Liver (tissue), 9 donors: ENCODE data around the gene P2RY14. TPM values are rescaled to one million over a fixed set of nuclear protein-coding genes. Genes with fewer than 3 reads are reported as not detected.
A peak's percentile ranks its signal among the peaks of the same experiment; 100 is the strongest.

Experiments used
- DNase-seq: peaks from one replicate; pipeline ENCODE4 v3.0.0-alpha.2; 2017; ENCODE audit warnings: low spot score
- H3K27ac ChIP-seq, 2 donors: one replicate each; pipeline ENCODE4 v1.7.0; 2013; ENCODE audit warnings: inconsistent platforms in 2 of 2, low read length in 2 of 2, control low read depth in 1 of 2, low read depth in 1 of 2, mild to moderate bottlenecking in 1 of 2
- H3K27me3 ChIP-seq, 4 donors: one replicate each; pipeline versions ENCODE4 v1.6.1 to v1.7.0; 2013; ENCODE audit warnings: low read length in 3 of 4, inconsistent platforms in 1 of 4, mild to moderate bottlenecking in 1 of 4, moderate library complexity in 1 of 4; ENCODE audit not compliant: control insufficient read depth in 4 of 4, insufficient read depth in 4 of 4
- H3K36me3 ChIP-seq, 4 donors: one replicate each; pipeline versions ENCODE4 v1.6.1 to v1.7.0; 2013; ENCODE audit warnings: low read length in 3 of 4, mild to moderate bottlenecking in 3 of 4, low read depth in 1 of 4, moderate library complexity in 1 of 4; ENCODE audit not compliant: control insufficient read depth in 4 of 4, insufficient read depth in 3 of 4
- H3K4me1 ChIP-seq, 4 donors: one replicate each; pipeline versions ENCODE4 v1.6.1 to v1.7.0; 2013; ENCODE audit warnings: low read length in 3 of 4, mild to moderate bottlenecking in 3 of 4, moderate library complexity in 1 of 4; ENCODE audit not compliant: control insufficient read depth in 4 of 4, insufficient read depth in 4 of 4
- H3K4me3 ChIP-seq, 3 donors: one replicate each; pipeline versions ENCODE4 v1.6.1 to v1.7.0; 2013; ENCODE audit warnings: low read length in 3 of 3, control low read depth in 1 of 3, low read depth in 1 of 3, mild to moderate bottlenecking in 1 of 3
- H3K9ac ChIP-seq, 2 donors: one replicate each; pipeline ENCODE4 v1.7.0; 2013; ENCODE audit warnings: low read length in 2 of 2, mild to moderate bottlenecking in 2 of 2, moderate library complexity in 2 of 2, control low read depth in 1 of 2, low read depth in 1 of 2
- H3K9me3 ChIP-seq, 4 donors: one replicate each; pipeline versions ENCODE4 v1.6.1 to v1.7.0; 2013; ENCODE audit warnings: low read length in 3 of 4; ENCODE audit not compliant: control insufficient read depth in 4 of 4
- FOXA1 ChIP-seq: IDR thresholded peaks from 2 replicates; pipeline ENCODE4 v1.6.1; 2016; ENCODE audit warnings: antibody characterized with exemption
- FOXA2 ChIP-seq: IDR thresholded peaks from 2 replicates; pipeline ENCODE4 v1.6.1; 2016; ENCODE audit warnings: antibody characterized with exemption
- GABPA ChIP-seq, 2 donors: IDR thresholded peaks in 1 of 2; conservative IDR thresholded peaks in 1 of 2; 2 replicates each; pipeline ENCODE4 v1.6.1; 2016; ENCODE audit warnings: antibody characterized with exemption in 2 of 2, mild to moderate bottlenecking in 1 of 2, moderate library complexity in 1 of 2
- HNF4A ChIP-seq, 2 donors: conservative IDR thresholded peaks; 2 replicates each; pipeline ENCODE4 v1.6.1; 2016; ENCODE audit warnings: antibody characterized with exemption in 2 of 2, mild to moderate bottlenecking in 2 of 2
- JUND ChIP-seq, 2 donors: IDR thresholded peaks; 2 replicates each; pipeline ENCODE4 v1.6.1; 2016; ENCODE audit warnings: antibody characterized with exemption in 2 of 2
- RXRA ChIP-seq, 2 donors: IDR thresholded peaks; 2 replicates each; pipeline ENCODE4 v1.6.1; 2017 to 2018; ENCODE audit warnings: antibody characterized with exemption in 2 of 2, mild to moderate bottlenecking in 1 of 2
- TAF1 ChIP-seq: conservative IDR thresholded peaks from 2 replicates; pipeline ENCODE4 v1.6.1; 2016; ENCODE audit warnings: antibody characterized with exemption, mild to moderate bottlenecking
- WGBS: extraction: QIAGEN DNeasy Blood & Tissue Kit; methylation state at CpG from one replicate; pipeline ENCODE4 v1.1.7; 2013; 5-methylcytosine and 5-hydroxymethylcytosine counted together
- polyA plus RNA-seq, 2 donors: library from polyadenylated mRNA; stranded (reverse) in 1 of 2; unstranded in 1 of 2; fragments of 200-250 nt in 1 of 2; fragments of >200 nt in 1 of 2; fragmentation: Nextera tagmentation in 1 of 2; extraction: Ambion mirVana in 1 of 2; gene quantifications; one replicate each; pipeline versions ENCODE4 v1.2.1 to v1.2.3, GENCODE V29; 2013 to 2015
- total RNA-seq, 2 donors: library from RNA; depleted of rRNA; stranded (reverse); fragments of >200 nt; gene quantifications; one replicate each; pipeline ENCODE4 v1.2.3, GENCODE V29; 2014
- TF ChIP-seq, protein P1 (sequence below): IDR thresholded peaks from 2 replicates; pipeline ENCODE4 v1.6.1; 2016; ENCODE audit warnings: antibody characterized with exemption, mild to moderate bottlenecking
- TF ChIP-seq, protein P2 (sequence below): IDR thresholded peaks from 2 replicates; pipeline ENCODE4 v1.6.1; 2016; ENCODE audit warnings: antibody characterized with exemption
- TF ChIP-seq, protein P3 (sequence below): fragments of 150-350 bp; IDR thresholded peaks from 2 replicates; pipeline ENCODE4 v1.5.1; 2017; ENCODE audit warnings: improper control_type of control experiment, low read depth, low read length; ENCODE audit not compliant: missing input control
- donor health status: healthy.
- donor health status: healthy.
- donor health status: healthy.
- donor health status: healthy.
- donor health status: healthy.

P2RY14 gene
- total and polyA plus RNA-seq, 4 donors, result 0.10 to 0.37 (median 0.22) TPM

DNA sequence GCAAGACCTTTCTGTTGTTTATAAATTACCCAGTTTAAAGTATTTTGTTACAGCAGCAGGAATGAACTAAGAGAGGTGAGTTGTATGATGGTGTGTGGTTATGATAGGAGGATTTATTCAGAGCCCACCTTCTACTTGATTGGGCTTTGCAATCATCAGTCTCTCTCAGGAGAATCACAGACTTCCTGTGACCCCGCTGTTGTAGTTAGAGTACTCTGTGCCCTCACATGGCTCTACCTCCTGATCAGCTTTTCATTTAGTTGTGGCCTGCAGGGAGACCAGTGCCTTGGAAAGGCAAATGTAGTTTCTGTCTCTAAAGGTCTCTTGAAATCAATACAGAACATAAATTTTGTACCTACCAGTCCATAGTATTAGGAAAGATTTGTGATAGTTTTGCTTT lies 7.6 kb upstream of the P2RY14 start (continued):
- TF ChIP-seq TAF1, result no peak
- TF ChIP-seq FOXA1, result no peak
- TF ChIP-seq GABPA (IDR thresholded peaks at IDR 0.05 in 1 of 2, conservative IDR thresholded peaks at IDR 0.05 in 1 of 2), result no peak

DNA sequence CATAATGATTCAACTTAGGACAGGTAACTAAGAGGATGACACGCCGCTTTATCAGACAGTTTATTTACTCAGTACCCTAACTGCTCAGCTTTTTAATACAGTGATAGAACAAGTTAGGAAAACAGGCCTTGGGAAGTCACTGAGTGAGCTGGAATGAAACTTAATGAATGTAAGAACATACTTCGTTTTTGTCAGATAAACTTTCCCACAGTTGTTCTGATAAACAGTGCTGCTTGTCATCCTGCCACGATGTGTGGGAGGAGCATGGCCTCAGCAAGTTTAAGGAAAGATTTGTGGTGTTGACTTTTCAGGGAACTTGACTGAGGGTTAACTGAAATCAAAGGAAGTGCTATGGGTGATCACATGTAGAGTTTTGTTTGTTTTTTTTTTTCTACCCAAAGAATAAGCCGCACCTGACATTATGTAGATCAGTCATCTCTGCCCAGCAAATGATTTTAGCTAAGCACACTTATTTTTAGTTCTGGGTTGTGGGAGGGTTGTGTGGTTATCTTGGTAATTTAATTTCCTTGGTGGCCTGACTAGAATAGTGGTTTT lies 5.6 kb upstream of the P2RY14 start:
- H3K9ac ChIP-seq, result no peak overlapping the region
- no peaks in the 10 kb centered on the region for H3K36me3 ChIP-seq
- TF ChIP-seq, protein P1, sequence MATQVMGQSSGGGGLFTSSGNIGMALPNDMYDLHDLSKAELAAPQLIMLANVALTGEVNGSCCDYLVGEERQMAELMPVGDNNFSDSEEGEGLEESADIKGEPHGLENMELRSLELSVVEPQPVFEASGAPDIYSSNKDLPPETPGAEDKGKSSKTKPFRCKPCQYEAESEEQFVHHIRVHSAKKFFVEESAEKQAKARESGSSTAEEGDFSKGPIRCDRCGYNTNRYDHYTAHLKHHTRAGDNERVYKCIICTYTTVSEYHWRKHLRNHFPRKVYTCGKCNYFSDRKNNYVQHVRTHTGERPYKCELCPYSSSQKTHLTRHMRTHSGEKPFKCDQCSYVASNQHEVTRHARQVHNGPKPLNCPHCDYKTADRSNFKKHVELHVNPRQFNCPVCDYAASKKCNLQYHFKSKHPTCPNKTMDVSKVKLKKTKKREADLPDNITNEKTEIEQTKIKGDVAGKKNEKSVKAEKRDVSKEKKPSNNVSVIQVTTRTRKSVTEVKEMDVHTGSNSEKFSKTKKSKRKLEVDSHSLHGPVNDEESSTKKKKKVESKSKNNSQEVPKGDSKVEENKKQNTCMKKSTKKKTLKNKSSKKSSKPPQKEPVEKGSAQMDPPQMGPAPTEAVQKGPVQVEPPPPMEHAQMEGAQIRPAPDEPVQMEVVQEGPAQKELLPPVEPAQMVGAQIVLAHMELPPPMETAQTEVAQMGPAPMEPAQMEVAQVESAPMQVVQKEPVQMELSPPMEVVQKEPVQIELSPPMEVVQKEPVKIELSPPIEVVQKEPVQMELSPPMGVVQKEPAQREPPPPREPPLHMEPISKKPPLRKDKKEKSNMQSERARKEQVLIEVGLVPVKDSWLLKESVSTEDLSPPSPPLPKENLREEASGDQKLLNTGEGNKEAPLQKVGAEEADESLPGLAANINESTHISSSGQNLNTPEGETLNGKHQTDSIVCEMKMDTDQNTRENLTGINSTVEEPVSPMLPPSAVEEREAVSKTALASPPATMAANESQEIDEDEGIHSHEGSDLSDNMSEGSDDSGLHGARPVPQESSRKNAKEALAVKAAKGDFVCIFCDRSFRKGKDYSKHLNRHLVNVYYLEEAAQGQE, result no peak
- TF ChIP-seq RXRA (IDR thresholded peaks at IDR 0.05), result peak; percentile 9 to 13
- H3K27me3 ChIP-seq, result no peaks in the 10 kb centered on the region
- H3K9me3 ChIP-seq, result no peaks in the 10 kb centered on the region
- H3K4me3 ChIP-seq, result no peak overlapping the region
- no peak for DNase-seq
- WGBS, result 27% methylated on average over 5 of the region's 5 CpGs
- H3K4me1 ChIP-seq, result no peaks in the 10 kb centered on the region
- no peak overlapping the region for H3K27ac ChIP-seq

DNA sequence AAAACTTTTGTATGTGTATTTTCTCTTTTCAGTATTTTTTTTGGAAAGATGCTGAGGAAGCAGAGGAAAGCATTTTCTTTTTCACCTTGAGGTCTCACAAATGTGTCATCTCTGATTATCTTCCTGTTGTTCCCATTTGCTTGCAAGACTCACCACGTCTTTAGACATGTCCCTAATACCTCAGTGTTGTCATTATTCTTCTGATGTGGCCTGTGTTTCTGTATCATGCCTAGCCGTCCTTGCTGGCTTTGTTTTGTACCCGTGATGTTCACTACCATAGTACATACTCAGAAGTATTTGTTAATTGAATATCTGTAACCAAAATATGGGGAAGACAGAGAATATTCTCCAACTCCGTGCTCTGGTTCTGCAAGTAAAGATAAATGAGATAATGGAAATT lies 5.0 kb upstream of the P2RY14 start:
- Histone ChIP-seq H3K27me3 (no peaks in the 10 kb centered on the region), H3K36me3 (no peaks in the 10 kb centered on the region), H3K4me1 (no peaks in the 10 kb centered on the region), H3K27ac (no peak overlapping the region), H3K9me3 (no peaks in the 10 kb centered on the region), H3K9ac (no peak overlapping the region), H3K4me3 (no peak overlapping the region)
- no peak for DNase-seq
- 65% methylated on average over 4 of the region's 4 CpGs for WGBS
- TF ChIP-seq, protein P1, result no peak
- TF ChIP-seq GABPA (IDR thresholded peaks at IDR 0.05 in 1 of 2, conservative IDR thresholded peaks at IDR 0.05 in 1 of 2) (no peak), JUND (IDR thresholded peaks at IDR 0.05) (no peak), TAF1 (no peak), HNF4A (conservative IDR thresholded peaks at IDR 0.05) (no peak)

DNA sequence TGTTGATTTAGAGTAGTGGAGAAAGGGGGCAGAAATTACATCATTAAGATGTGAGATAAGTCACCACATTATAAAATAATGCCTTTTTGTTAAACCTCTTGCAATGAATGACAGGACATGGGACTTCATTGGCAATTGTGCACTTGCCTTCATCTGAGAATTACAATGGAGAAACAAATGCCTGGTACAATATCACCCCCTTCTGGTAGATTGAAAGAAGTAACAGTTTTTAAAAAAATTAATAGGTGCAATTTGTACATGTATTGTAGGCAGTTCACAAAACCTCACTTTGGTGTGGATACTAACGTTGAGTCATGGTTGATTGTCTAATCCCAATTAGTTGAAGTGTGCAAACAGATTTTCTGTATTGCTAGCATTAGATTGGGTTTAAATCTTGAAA lies 4.6 kb upstream of the P2RY14 start:
- Histone ChIP-seq H3K36me3 (no peaks in the 10 kb centered on the region), H3K4me1 (no peaks in the 10 kb centered on the region), H3K9ac (no peak overlapping the region), H3K9me3 (no peaks in the 10 kb centered on the region), H3K27me3 (no peaks in the 10 kb centered on the region), H3K4me3 (no peak overlapping the region), H3K27ac (no peak overlapping the region)
- 4% methylated on average over 1 of the region's 1 CpG for WGBS
- DNase-seq, result no peak
- TF ChIP-seq, protein P2, sequence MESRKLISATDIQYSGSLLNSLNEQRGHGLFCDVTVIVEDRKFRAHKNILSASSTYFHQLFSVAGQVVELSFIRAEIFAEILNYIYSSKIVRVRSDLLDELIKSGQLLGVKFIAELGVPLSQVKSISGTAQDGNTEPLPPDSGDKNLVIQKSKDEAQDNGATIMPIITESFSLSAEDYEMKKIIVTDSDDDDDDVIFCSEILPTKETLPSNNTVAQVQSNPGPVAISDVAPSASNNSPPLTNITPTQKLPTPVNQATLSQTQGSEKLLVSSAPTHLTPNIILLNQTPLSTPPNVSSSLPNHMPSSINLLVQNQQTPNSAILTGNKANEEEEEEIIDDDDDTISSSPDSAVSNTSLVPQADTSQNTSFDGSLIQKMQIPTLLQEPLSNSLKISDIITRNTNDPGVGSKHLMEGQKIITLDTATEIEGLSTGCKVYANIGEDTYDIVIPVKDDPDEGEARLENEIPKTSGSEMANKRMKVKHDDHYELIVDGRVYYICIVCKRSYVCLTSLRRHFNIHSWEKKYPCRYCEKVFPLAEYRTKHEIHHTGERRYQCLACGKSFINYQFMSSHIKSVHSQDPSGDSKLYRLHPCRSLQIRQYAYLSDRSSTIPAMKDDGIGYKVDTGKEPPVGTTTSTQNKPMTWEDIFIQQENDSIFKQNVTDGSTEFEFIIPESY, result no peak
- TF ChIP-seq TAF1 (no peak), FOXA2 (no peak), RXRA (IDR thresholded peaks at IDR 0.05) (no peak)
- TF ChIP-seq, protein P3, sequence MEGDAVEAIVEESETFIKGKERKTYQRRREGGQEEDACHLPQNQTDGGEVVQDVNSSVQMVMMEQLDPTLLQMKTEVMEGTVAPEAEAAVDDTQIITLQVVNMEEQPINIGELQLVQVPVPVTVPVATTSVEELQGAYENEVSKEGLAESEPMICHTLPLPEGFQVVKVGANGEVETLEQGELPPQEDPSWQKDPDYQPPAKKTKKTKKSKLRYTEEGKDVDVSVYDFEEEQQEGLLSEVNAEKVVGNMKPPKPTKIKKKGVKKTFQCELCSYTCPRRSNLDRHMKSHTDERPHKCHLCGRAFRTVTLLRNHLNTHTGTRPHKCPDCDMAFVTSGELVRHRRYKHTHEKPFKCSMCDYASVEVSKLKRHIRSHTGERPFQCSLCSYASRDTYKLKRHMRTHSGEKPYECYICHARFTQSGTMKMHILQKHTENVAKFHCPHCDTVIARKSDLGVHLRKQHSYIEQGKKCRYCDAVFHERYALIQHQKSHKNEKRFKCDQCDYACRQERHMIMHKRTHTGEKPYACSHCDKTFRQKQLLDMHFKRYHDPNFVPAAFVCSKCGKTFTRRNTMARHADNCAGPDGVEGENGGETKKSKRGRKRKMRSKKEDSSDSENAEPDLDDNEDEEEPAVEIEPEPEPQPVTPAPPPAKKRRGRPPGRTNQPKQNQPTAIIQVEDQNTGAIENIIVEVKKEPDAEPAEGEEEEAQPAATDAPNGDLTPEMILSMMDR, result peak; percentile 69
